ENCODE results near the gene WSCD2.

Gene WSCD2

DNA sequence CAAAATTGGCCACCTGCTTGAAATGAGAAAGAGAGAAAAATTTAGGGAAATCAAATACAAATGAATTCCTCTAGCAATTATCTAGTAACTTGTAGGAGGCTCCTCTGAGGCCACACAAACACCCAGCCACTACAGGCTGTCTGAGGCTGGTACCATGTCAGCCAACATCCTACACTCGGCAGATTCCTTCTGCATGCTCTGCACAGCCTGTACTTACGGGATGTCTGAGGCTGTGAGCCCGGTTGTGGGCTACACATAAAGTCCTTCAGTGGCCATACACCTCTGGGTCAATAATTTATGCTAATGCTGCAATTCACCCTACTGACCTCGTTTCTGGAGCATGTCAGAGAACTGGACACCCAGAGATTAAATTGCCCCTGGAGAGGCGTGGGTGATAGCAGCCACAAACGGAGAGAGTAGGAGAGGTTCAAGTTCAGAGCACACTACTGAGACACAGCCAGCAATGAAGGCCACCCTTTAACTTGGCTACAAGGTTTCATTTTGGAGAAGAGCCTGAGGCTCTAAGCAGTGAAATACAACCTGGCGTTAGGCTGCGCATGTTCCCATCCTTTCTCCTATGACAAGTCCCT, 28.9 kb downstream of the WSCD2 start:
- H3K4me3 ChIP-seq (ENCODE audit: low read depth, low read length), result no peak overlapping the region
- TF ChIP-seq CTCF (IDR thresholded peaks at IDR 0.05; ENCODE audit: low read depth, low read length), result no peak

DNA sequence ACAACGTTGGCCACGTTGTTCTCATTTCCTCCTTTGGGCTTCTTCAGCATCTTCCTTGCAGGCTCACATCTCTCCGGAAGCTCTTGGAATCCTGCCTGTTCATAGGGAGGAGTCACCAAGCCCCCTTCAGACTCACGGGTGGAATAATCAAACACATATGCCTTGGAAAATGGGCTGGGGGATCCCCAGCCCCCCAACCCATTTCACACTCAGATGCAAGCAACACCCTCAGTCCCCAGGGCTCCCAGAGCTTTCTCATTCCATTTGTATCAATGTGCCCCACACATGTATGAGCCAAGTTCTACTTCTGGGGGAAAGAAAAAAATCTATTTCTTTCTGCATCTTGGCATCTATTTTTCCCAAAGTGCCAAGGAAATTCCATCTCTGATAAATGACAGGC, 33.1 kb downstream of the WSCD2 start:
- no peak for TF ChIP-seq CTCF (IDR thresholded peaks at IDR 0.05; ENCODE audit: low read depth, low read length)
- no peak overlapping the region for H3K4me3 ChIP-seq (ENCODE audit: low read depth, low read length)

GRCh38 chr12:108166505-108166904, 37.4 kb downstream of the WSCD2 start:
- TF ChIP-seq CTCF (IDR thresholded peaks at IDR 0.05; ENCODE audit: low read depth, low read length), result no peak
- H3K4me3 ChIP-seq (ENCODE audit: low read depth, low read length), result no peak overlapping the region

DNA sequence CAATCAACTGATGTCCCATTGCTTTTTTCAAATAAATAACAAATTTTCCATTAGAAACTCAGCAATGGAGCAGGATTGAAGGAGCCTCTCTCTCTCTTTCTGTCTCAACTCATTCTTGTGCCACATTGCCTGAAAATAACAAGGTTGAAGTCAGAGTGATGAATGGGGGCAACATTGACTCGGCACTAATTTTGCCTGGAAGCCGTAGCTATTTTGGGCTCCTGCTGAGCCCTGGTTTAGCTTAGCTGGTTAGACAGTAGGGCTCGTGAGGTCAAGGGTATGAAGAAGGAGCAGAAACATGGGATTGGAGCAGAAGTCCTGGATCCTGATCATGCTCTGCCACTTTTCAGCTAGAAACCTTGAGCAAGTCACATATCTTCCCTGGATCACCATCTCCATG, 38.9 kb downstream of the WSCD2 start:
- no peak overlapping the region for H3K4me3 ChIP-seq (ENCODE audit: low read depth, low read length)
- no peak for TF ChIP-seq CTCF (IDR thresholded peaks at IDR 0.05; ENCODE audit: low read depth, low read length)

DNA sequence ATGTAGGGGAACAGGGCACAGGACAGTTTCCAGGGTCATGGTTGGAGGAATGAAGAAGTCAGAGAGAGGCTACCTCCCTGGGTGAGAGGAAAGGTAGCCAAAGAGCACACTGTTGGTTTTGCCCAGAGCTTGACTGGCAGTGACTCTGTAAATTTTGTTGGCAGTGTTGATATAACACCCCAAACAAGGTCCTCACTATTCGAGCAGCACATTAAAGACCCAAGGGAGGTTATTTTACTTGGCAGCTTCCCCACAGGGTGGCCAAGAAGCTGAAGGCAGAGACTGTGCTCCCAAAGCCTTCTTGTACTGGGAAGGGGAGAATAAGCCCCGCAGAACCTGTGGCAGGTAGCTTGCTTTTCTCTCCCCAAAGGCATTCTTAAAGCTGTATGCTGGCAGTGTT, 40.6 kb downstream of the WSCD2 start:
- no peak overlapping the region for H3K4me3 ChIP-seq (ENCODE audit: low read depth, low read length)
- TF ChIP-seq CTCF (IDR thresholded peaks at IDR 0.05; ENCODE audit: low read depth, low read length), result no peak

- TF ChIP-seq CTCF (IDR thresholded peaks at IDR 0.05; ENCODE audit: low read depth, low read length), result no peak
- no peak overlapping the region for H3K4me3 ChIP-seq (ENCODE audit: low read depth, low read length)
These were observed 41.1 kb downstream of the WSCD2 start for GRCh38 chr12:108170164-108170563.

DNA sequence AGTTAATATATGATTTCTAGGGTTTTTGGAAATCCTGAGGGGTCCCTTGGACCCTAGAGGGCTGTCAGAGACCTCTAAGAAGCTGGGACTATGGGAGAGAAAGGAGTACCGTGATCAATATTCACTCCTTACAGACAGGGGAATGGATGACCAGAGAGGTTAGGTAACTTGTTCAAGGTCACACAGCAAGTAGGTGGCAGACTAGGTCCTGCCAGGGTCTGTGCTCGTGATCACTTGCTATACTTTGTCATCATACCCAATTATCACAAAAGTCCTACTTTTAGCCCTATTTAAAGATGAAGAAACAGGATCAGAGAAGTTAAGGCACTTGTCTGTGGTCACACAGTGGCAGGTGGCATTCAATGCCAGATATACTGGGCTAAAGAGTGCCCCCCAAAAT, 42.9 kb downstream of the WSCD2 start:
- TF ChIP-seq CTCF (IDR thresholded peaks at IDR 0.05; ENCODE audit: low read depth, low read length), result no peak
- no peak overlapping the region for H3K4me3 ChIP-seq (ENCODE audit: low read depth, low read length)

Data from WI38 (cell line).